ENCODE data around the gene KCNG2.

- TF ChIP-seq CTCF (conservative IDR thresholded peaks at IDR 0.05; ENCODE audit: low read depth, low read length) (no peak), POLR2A (IDR thresholded peaks at IDR 0.05; ENCODE audit: low read depth, low read length) (no peak), MAFK (IDR thresholded peaks at IDR 0.05; ENCODE audit: low read depth, low read length) (no peak), MXI1 (IDR thresholded peaks at IDR 0.05; ENCODE audit: borderline replicate concordance, low read depth, low read length) (no peak), RAD21 (IDR thresholded peaks at IDR 0.05; ENCODE audit: low read length) (no peak), MAZ (IDR thresholded peaks at IDR 0.05; ENCODE audit: borderline replicate concordance, low read depth, low read length) (no peak), RFX5 (IDR thresholded peaks at IDR 0.05; ENCODE audit: low read depth, low read length) (no peak), USF2 (IDR thresholded peaks at IDR 0.05; ENCODE audit: low read depth, low read length) (no peak), CEBPB (IDR thresholded peaks at IDR 0.05; ENCODE audit: low read depth, low read length) (no peak), CHD1 (IDR thresholded peaks at IDR 0.05; ENCODE audit: low read depth, low read length) (no peak), SMC3 (IDR thresholded peaks at IDR 0.05; ENCODE audit: low read depth, low read length) (no peak), ELK1 (IDR thresholded peaks at IDR 0.05; ENCODE audit: borderline replicate concordance, low read depth, low read length) (no peak)
Measured at GRCh38 chr18:79918615-79919011, 120.9 kb downstream of the KCNG2 start.

All from IMR-90 (cell line).